Large intestine (tissue), 3 donors: Measurements from ENCODE around the gene MAP3K20. TPM values are rescaled to one million over a fixed set of nuclear protein-coding genes. Genes with fewer than 3 reads are reported as not detected.
A peak's percentile ranks its signal among the peaks of the same experiment; 100 is the strongest.
"Not testable (repeated sequence)": the region's sequence is repeated elsewhere in the genome, so short reads cannot be mapped to it uniquely, and the experiment has no call there.

Experiments used
- DNase-seq, 2 donors: peaks; one replicate each; pipeline versions ENCODE4 v3.0.0 to v3.0.0-alpha.2; 2013
- H3K27ac ChIP-seq: one replicate; pipeline ENCODE4 v1.5.1; 2013; ENCODE audit warnings: low read length
- H3K27me3 ChIP-seq: 2 replicates; pipeline ENCODE4 v1.6.1; 2013; ENCODE audit warnings: low read length; ENCODE audit not compliant: control insufficient read depth, insufficient read depth
- H3K36me3 ChIP-seq: 2 replicates; pipeline ENCODE4 v1.6.1; 2013; ENCODE audit warnings: low read length; ENCODE audit not compliant: control insufficient read depth, insufficient read depth
- H3K4me1 ChIP-seq: one replicate; pipeline ENCODE4 v1.6.1; 2013; ENCODE audit warnings: low read length; ENCODE audit not compliant: control insufficient read depth, insufficient read depth
- H3K4me3 ChIP-seq: one replicate; pipeline ENCODE4 v1.5.1; 2013; ENCODE audit warnings: low read length
- H3K9me3 ChIP-seq: one replicate; pipeline ENCODE4 v1.6.1; 2013; ENCODE audit warnings: mild to moderate bottlenecking, low read depth, low read length, moderate library complexity; ENCODE audit not compliant: control insufficient read depth
- WGBS: methylation state at CpG from one replicate; pipeline ENCODE4 v1.1.5; 2013; ENCODE audit warnings: low lambda C conversion rate; ENCODE audit not compliant: insufficient coverage; 5-methylcytosine and 5-hydroxymethylcytosine counted together
- polyA plus RNA-seq: library from polyadenylated mRNA; unstranded; fragments of 120-200 nt; gene quantifications from one replicate; pipeline ENCODE4 v1.2.1, GENCODE V29; 2013

MAP3K20 gene
- polyA plus RNA-seq, 1 donor, result 31.7 TPM

DNA sequence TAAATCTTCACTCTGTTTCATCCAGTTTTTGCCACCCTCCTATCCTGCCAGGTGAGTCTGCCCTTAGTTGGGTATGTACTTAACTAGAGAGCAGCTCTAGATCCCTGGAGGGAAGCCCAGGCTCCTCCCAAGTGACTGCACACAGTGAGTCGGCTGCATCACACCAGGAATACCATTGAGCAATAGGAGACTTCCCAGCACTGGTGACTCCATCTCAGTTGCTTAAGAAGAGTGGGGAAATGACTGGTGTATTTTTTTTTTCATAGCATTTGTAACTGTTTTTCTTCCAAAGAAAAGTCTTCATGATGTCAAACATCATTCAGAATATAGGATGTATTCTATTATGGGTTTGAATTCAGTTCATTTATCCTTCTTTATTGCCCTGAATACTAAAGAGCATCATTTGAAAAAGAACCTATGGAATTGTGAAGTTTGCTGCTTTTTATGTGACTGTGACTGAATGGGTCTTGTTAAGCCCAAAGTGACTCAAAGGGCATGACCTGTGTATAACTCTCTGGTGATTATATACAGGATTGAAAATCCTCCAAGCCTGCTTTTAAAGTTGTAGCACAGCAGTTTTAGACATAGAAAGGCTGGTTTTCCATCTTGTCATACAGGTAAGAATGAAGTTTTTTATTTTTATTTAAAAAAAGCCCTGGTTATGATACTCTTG is 84.3 kb downstream of the MAP3K20 start:
- Histone ChIP-seq H3K27me3 (no peaks in the 10 kb centered on the region), H3K36me3 (no peaks in the 10 kb centered on the region), H3K27ac (peak overlapping the region; percentile 47), H3K4me1 (peaks cover 9% of the 10 kb centered on the region), H3K4me3 (no peak overlapping the region), H3K9me3 (no peaks in the 10 kb centered on the region)
- peak; percentile 48 to 72 for DNase-seq
- WGBS, result no CpG with 5 or more reads among the region's 1 CpG

DNA sequence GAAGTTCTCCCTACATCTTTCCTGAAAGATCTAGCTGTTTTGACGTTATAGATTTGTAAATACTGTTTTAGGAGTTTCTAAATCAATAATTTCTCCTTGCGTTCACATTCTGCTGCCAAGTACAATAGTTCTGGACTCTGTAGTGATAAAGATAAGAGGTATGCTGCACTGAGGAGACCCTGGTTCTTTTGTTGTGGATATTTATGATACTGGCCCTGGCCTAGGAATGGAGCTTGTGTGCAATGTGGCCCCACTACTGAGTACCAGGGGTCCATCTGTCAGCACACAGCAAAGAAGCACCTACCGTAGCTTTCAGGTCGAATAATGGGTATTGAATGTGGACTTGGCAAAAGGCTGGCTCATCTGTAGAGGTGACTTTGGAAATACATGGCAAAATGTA is 85.0 kb downstream of the MAP3K20 start:
- H3K4me1 ChIP-seq, result peaks cover 9% of the 10 kb centered on the region
- no peak overlapping the region for H3K4me3 ChIP-seq
- H3K27ac ChIP-seq, result peak overlapping the region; percentile 44
- no peaks in the 10 kb centered on the region for H3K27me3 ChIP-seq
- no peaks in the 10 kb centered on the region for H3K9me3 ChIP-seq
- 75% methylated on average over 2 of the region's 4 CpGs for WGBS
- H3K36me3 ChIP-seq, result no peaks in the 10 kb centered on the region
- DNase-seq, result no peak

DNA sequence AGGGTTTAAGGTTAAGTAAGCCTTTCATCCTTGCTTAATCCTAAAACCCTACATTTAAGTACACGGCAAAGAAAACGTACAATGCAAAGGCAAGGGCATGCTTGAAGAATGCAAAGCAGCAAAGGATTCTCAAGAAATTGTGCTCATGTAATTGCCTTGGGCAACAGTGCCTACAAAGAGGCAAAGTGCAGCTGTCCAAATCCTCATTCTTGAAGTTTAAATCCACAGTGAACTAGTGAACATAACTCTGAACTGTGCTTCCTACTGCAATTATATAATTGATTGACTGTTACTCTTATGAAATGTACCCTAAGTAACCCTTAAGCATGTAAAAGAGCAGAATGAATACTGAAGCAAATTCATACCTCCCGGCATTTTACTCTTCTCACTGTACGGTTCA is 85.4 kb downstream of the MAP3K20 start:
- WGBS, result 88% methylated on average over 3 of the region's 4 CpGs
- H3K4me1 ChIP-seq, result peaks cover 9% of the 10 kb centered on the region
- no peak overlapping the region for H3K4me3 ChIP-seq
- H3K9me3 ChIP-seq, result no peaks in the 10 kb centered on the region
- H3K27me3 ChIP-seq, result no peaks in the 10 kb centered on the region
- peak in 1 of 2 donors; percentile 30 for DNase-seq
- H3K27ac ChIP-seq, result peak overlapping the region; percentile 44
- no peaks in the 10 kb centered on the region for H3K36me3 ChIP-seq

DNA sequence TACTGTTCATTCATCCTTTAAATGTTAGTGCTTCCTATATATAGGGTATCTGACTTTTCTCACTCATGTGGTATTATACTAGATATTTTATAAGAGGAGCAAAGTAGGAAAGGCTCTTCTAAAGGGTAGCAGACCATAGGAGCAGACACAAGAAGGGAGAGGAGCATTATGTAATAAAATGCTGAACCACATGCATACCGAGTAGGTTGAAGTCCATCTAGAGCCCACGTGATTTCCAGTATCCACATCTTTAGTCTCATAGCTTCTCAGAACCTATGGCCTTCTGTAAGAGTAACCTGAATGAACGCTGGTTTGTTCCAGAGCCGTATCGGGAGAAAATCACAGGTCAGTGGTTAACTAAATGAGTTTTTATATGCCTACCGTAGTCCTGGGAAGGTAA is 85.9 kb downstream of the MAP3K20 start:
- peak overlapping the region; percentile 44 for H3K27ac ChIP-seq
- no peaks in the 10 kb centered on the region for H3K9me3 ChIP-seq
- H3K36me3 ChIP-seq, result no peaks in the 10 kb centered on the region
- H3K4me3 ChIP-seq, result no peak overlapping the region
- H3K27me3 ChIP-seq, result no peaks in the 10 kb centered on the region
- DNase-seq, result peak; percentile 67 to 89
- peaks cover 9% of the 10 kb centered on the region for H3K4me1 ChIP-seq
- WGBS, result no CpG with 5 or more reads among the region's 6 CpGs

DNA sequence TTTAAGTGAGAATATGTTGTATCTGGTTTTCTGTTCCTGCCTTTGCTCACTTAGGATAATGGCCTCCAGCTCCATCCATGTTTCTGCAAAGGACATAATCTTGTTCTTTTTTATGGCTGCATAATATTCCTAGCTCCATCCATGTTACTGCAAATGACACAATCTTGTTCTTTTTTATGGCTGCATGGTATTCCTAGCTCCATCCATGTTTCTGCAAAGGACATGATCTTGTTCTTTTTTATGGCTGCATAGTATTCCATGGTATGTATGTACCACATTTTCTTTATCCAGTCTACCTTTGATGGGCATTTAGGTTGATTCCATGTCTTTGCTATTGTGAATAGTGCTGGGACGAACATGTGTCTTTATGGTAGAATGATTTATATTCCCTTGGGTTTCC is 87.7 kb downstream of the MAP3K20 start:
- not testable (repeated sequence) for H3K27ac ChIP-seq, H3K36me3 ChIP-seq, H3K4me1 ChIP-seq, H3K4me3 ChIP-seq, H3K27me3 ChIP-seq, DNase-seq, H3K9me3 ChIP-seq
- WGBS, result no CpG with 5 or more reads among the region's 1 CpG

DNA sequence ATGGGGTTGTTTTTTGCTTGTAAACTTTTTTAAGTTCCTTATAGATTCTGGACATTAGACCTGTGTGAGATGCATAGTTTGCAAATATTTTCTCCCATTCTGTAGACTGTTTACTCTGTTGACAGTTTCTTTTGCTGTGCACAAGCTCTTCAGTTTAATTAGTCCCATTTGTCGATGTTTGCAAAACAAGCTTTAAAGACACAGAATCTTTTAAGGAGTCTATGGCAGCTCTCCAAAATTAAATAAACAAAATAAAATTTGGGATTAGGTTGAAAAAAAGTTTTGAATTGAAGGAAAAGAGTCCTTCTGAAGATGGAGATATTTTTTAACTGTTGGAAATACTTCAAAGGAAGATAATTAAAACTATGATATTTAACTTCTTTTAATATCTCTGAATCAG is 88.8 kb downstream of the MAP3K20 start:
- H3K27ac ChIP-seq, result no peak overlapping the region
- H3K27me3 ChIP-seq, result no peaks in the 10 kb centered on the region
- no peaks in the 10 kb centered on the region for H3K9me3 ChIP-seq
- no peak overlapping the region for H3K4me3 ChIP-seq
- peaks cover 9% of the 10 kb centered on the region for H3K4me1 ChIP-seq
- WGBS, result no CpG with 5 or more reads among the region's 1 CpG
- no peak for DNase-seq
- no peaks in the 10 kb centered on the region for H3K36me3 ChIP-seq

DNA sequence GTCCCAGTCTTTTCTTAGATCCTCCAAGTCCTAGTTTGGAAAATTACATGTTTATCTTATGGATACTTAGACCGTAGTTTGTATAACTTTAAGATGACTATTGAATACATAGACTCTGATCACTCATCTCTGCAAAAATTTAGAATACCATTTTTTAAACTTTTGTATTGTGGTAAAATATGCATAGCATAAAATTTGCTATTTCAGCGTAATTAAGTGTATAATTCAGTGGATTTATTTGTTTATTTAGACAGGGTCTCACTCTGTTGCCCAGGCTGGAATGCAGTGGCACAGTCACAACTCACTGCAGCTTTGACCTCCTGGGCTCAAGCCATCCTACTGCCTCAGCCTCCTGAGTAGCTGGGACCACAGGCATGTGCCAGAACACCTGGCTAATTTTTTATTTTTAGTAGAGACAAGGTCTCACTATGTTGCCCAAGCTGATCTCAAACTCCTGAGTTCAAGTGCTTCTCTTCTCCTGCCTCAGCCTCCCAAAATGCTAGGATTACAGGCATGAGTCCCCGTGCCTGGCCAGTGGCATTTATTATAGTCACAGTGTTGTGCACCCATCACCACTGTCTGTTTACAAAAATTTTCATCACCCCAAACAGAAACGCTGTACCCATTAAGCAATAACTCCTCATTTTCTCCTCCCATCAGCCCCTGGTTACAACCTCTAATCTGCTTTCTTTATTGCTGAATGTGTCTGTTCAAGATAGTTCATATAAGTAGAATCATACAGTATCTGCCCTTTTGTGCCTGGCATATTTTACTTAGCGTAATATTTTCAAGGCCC is 90.0 kb downstream of the MAP3K20 start:
- no peaks in the 10 kb centered on the region for H3K27me3 ChIP-seq
- WGBS, result 45% methylated on average over 1 of the region's 5 CpGs

DNA sequence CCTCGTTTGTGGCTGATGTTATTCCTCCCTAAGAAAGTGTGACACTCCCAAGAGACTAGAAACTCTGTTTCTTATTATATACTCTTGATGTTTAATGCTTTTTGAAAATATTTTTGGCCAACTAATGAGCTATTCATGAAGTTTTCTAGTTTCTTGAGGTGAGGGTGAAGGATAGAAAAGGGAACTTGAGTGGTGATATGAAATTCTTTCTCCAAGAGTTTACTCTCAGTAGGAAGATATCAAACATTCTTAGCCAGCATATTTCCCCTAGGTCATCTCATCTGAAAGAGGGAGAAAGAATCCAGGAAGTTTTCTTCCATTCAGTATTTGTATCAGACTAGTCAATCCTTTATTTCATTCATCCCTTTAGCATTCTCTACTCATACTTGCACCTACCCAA is 95.7 kb downstream of the MAP3K20 start:
- Histone ChIP-seq H3K36me3 (no peaks in the 10 kb centered on the region), H3K9me3 (no peaks in the 10 kb centered on the region), H3K4me1 (no peaks in the 10 kb centered on the region), H3K4me3 (no peak overlapping the region), H3K27ac (no peak overlapping the region), H3K27me3 (no peaks in the 10 kb centered on the region)
- WGBS, result 71% methylated on average over 1 of the region's 1 CpG
- no peak for DNase-seq

More for the DNA sequence above, 90.0 kb downstream of the MAP3K20 start:
- H3K36me3 ChIP-seq, result no peaks in the 10 kb centered on the region
- H3K4me1 ChIP-seq, result peaks cover 8% of the 10 kb centered on the region
- H3K27ac ChIP-seq, result no peak overlapping the region
- no peaks in the 10 kb centered on the region for H3K9me3 ChIP-seq
- no peak overlapping the region for H3K4me3 ChIP-seq
- no peak for DNase-seq

DNA sequence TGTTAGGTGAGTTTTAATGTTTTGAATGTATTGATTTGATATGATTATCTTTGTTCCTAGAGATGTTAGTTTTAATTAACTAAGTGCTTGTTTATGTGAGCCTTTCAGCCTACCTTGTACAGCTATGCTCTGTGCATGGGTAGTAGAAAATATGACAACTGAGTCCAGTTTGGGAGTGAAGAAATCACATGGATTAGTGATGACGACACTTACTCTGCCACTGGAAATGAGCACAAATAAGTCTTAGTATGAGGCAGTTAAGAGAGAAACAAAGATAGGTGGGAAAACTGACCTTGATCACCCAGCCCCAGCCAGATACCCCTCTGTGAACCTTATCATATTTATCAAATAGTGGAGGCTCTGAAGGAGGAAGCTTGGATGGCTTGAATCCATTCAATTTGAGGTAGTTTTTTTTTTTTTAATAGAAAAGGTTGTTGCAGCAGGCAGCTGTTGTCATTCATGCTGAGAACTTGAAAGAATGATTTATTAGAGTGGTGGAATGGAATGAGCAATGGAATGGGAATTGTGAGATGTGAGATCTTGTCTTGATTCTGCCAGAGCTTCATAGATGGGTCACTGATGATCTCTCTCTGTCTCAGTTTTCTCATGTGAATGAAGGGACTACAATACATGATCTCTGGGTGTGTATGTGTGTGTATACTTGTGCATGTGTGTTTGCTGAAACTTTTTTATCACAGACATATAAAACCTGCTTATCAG is 96.4 kb downstream of the MAP3K20 start:
- WGBS, result no CpG with 5 or more reads among the region's 1 CpG
- no peak overlapping the region for H3K4me3 ChIP-seq
- H3K27ac ChIP-seq, result no peak overlapping the region
- no peaks in the 10 kb centered on the region for H3K4me1 ChIP-seq
- H3K9me3 ChIP-seq, result no peaks in the 10 kb centered on the region
- H3K27me3 ChIP-seq, result no peaks in the 10 kb centered on the region
- H3K36me3 ChIP-seq, result no peaks in the 10 kb centered on the region
- DNase-seq, result no peak

DNA sequence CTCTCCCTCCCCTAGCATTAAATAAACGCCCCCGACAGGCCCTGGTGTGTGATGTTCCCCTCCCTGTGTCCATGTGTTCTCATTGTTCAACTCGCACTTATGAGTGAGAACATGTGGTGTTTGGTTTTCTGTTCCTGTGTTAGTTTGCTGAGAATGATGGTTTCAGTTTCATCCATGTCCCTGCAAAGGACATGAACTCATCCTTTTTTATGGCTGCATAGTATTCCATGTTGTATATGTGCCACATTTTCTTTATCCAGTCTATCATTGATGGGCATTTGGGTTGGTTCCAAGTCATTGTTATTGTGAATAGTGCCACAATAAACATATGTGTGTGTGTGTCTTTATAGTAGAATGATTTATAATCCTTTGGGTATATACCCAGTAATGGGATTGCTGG is 98.7 kb downstream of the MAP3K20 start:
- H3K36me3 ChIP-seq, H3K4me1 ChIP-seq, H3K27me3 ChIP-seq, H3K27ac ChIP-seq, DNase-seq, H3K9me3 ChIP-seq, H3K4me3 ChIP-seq: not testable (repeated sequence)
- WGBS, result no CpG with 5 or more reads among the region's 3 CpGs
